Measurements from ENCODE around the gene TAGAP. TPM values are rescaled to one million over a fixed set of nuclear protein-coding genes. Genes with fewer than 3 reads are reported as not detected.
"Not testable (repeated sequence)": the region's sequence is repeated elsewhere in the genome, so short reads cannot be mapped to it uniquely, and the experiment has no call there.

Gene TAGAP
- total RNA-seq, 4 donors from 2014 or later, result 1.2 to 1.9 (median 1.5) TPM

DNA sequence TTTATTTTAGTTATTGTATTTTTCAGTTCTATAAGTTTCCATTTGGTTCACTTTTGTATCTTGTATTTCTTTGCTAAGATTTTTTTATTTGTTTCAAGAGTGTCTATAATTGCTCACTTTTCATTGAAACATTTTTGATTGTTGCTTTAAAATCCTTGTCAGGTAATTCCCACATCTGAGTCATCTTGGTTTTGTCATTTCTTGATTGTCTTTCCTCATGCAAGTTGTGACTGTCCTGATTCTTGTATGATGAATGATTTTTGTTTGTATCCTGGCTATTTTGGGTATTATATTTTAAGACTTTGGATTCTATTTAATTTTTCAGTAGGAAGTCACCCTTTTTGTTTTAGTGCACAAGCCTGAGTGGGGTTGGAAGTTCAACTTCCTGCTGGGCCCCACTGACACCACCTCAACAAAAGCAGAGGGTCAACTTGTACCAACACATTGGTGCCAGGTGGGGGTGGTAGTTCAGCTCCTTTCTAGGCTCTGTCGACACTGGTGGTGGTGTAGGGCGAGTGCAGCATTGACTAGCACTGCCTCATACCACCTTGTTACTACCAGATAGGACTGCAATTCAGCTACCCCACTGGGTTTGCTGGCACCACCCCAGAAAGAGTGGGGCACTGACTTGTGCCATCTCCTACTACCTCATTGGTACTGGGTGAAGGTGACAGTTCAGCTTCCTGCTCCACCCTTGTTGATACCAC is 53.6 kb downstream of the TAGAP start:
- no peak for DNase-seq (ENCODE audit: low spot score in 2 of 2)
- no peaks in the 10 kb centered on the region for H3K27me3 ChIP-seq
- 90% methylated on average over 2 of the region's 2 CpGs for WGBS
- H3K4me1 ChIP-seq, result no peaks in the 10 kb centered on the region
- H3K9me3 ChIP-seq, result no peaks in the 10 kb centered on the region
- TF ChIP-seq POLR2AphosphoS5 (IDR thresholded peaks at IDR 0.05) (no peak), EP300 (IDR thresholded peaks at IDR 0.05) (no peak), POLR2A (IDR thresholded peaks at IDR 0.05) (no peak)
- TF ChIP-seq, protein P1, sequence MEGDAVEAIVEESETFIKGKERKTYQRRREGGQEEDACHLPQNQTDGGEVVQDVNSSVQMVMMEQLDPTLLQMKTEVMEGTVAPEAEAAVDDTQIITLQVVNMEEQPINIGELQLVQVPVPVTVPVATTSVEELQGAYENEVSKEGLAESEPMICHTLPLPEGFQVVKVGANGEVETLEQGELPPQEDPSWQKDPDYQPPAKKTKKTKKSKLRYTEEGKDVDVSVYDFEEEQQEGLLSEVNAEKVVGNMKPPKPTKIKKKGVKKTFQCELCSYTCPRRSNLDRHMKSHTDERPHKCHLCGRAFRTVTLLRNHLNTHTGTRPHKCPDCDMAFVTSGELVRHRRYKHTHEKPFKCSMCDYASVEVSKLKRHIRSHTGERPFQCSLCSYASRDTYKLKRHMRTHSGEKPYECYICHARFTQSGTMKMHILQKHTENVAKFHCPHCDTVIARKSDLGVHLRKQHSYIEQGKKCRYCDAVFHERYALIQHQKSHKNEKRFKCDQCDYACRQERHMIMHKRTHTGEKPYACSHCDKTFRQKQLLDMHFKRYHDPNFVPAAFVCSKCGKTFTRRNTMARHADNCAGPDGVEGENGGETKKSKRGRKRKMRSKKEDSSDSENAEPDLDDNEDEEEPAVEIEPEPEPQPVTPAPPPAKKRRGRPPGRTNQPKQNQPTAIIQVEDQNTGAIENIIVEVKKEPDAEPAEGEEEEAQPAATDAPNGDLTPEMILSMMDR (IDR thresholded peaks at IDR 0.05), result no peak
- no peak overlapping the region for H3K4me3 ChIP-seq
- peaks cover 17% of the 10 kb centered on the region for H3K36me3 ChIP-seq
- no peak overlapping the region for H3K27ac ChIP-seq

DNA sequence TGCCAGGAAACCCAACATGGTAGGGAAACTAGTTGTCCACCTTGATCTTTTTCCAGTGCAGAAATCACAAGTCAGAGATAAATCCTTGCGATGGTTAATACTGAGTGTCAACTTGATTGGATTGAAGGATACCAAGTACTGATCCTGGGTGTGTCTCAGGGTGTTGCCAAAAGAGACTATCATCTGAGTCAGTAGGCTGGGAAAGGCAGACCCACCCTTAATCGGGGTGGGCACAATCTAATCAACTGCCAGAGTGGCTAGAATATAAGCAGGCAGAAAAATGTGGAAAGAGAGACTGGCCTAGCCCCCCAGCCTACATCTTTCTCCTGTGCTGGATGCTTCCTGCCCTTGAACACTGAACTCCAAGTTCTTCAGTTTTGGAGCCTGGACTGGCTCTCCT is 55.1 kb downstream of the TAGAP start:
- DNase-seq (ENCODE audit: low spot score in 2 of 2); H3K27me3 ChIP-seq; H3K27ac ChIP-seq; H3K4me3 ChIP-seq; H3K9me3 ChIP-seq; H3K4me1 ChIP-seq: not testable (repeated sequence)
- 84% methylated on average over 2 of the region's 2 CpGs for WGBS
- H3K36me3 ChIP-seq, result peaks cover 17% of the 10 kb centered on the region

DNA sequence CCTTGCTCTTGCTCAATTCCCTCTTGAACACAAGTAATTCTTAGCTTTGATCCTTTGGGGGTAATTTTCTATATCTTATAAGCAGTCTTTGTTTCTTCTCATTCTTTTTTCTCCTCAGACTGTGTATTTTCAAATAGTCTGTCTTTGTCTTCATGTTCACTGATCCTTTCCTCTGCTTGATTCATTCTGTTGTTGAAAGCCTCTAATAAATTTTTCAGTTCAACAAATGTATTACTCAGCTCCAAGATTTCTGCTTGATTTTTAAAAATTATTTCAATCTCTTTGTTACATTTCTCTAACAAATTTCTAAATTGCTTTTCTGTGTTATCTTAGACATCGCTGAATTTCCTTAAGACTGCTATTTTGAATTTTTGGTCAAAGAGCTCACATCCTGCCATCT is 56.3 kb downstream of the TAGAP start:
- WGBS, result 97% methylated on average over 1 of the region's 1 CpG
- Histone ChIP-seq H3K4me3 (no peak overlapping the region), H3K4me1 (no peaks in the 10 kb centered on the region), H3K27me3 (no peaks in the 10 kb centered on the region), H3K36me3 (peaks cover 17% of the 10 kb centered on the region), H3K9me3 (no peaks in the 10 kb centered on the region), H3K27ac (no peak overlapping the region)
- no peak for DNase-seq (ENCODE audit: low spot score in 2 of 2)
- TF ChIP-seq, protein P1 (IDR thresholded peaks at IDR 0.05), result no peak
- no peak for TF ChIP-seq EP300 (IDR thresholded peaks at IDR 0.05)
- TF ChIP-seq POLR2A (IDR thresholded peaks at IDR 0.05), result no peak
- TF ChIP-seq POLR2AphosphoS5 (IDR thresholded peaks at IDR 0.05), result no peak

DNA sequence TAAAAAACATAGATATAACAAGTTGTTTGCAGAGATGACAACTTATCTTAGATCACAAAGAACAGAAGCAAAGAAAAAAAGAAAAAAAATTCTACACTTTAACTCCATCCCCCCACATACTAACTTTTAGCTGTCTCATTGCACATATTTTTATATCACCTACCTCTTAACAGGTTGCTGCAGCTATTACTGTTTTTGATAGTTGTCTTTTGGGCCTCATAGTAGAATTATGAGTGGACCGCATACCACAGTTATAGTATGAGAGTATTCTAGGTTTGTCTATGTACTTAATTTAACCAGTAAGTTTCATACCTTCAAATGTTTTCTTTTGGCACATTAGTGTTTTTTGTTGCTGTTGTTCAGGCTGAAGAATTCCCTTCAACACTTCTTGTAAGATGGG is 57.1 kb downstream of the TAGAP start:
- H3K27ac ChIP-seq, result no peak overlapping the region
- WGBS, result 94% methylated on average over 1 of the region's 1 CpG
- H3K4me3 ChIP-seq, result no peak overlapping the region
- H3K36me3 ChIP-seq, result peaks cover 12% of the 10 kb centered on the region
- H3K4me1 ChIP-seq, result no peaks in the 10 kb centered on the region
- no peaks in the 10 kb centered on the region for H3K27me3 ChIP-seq
- H3K9me3 ChIP-seq, result no peaks in the 10 kb centered on the region
- TF ChIP-seq POLR2AphosphoS5 (IDR thresholded peaks at IDR 0.05) (no peak), EP300 (IDR thresholded peaks at IDR 0.05) (no peak), POLR2A (IDR thresholded peaks at IDR 0.05) (no peak)
- DNase-seq (ENCODE audit: low spot score in 2 of 2), result no peak

Other genes with a start within 250 kb of the TAGAP start
- gene EZR, start 225.6 kb downstream of the TAGAP start, total RNA-seq, result 100 to 1,000 TPM; 154 to 394 (median 238) TPM
- gene RSPH3, start 44.8 kb downstream of the TAGAP start, total RNA-seq, result 10 to 100 TPM; 10.1 to 13.6 (median 13.1) TPM
- gene FNDC1, start 124.4 kb upstream of the TAGAP start, total RNA-seq, result under 1 TPM in 3 of 4 donors, not detected in 1; 0.13 to 0.89 (median 0.15) TPM

Data from suprapubic skin (tissue), 4 donors.